IMR-90 (cell line): ENCODE measurements around the gene PRDM9. TPM values are rescaled to one million over a fixed set of nuclear protein-coding genes. Genes with fewer than 3 reads are reported as not detected.

Source experiments
- ATAC-seq: fragments of 200-7000 bp; cut with Tn5 transposase; 2 replicates; pipeline ENCODE4 v1.9.1; 2020; ENCODE audit warnings: low read depth, mild to moderate bottlenecking, moderate library complexity
- BruUV-seq: library from RNA; stranded (reverse); fragments of 400-500 nt; replicated peaks from 2 replicates; lab custom pipeline; 2021; lab: Mats Ljungman, UMichigan
- CTCF ChIA-PET: fragments of 300-600 bp; formaldehyde crosslinking; extraction: SDS; loops from one replicate; lab custom pipeline; 2021; ENCODE audit warnings: antibody characterized with exemption; lab: Yijun Ruan, JAX
- POLR2A ChIA-PET: fragments of 300-600 bp; sonication (Branson Sonifier 250); formaldehyde crosslinking; loops from one replicate; lab custom pipeline; 2022; ENCODE audit warnings: antibody characterized with exemption; ENCODE audit not compliant: unreplicated experiment; lab: Charles Lee
- DNase-seq: peaks from one replicate; pipeline ENCODE4 v3.0.0; 2013
- H2AFZ ChIP-seq: replicated peaks from 2 replicates; pipeline ENCODE3; 2013; ENCODE audit warnings: low read length, mild to moderate bottlenecking; ENCODE audit not compliant: poor library complexity
- H2AK5ac ChIP-seq: 2 replicates; pipeline ENCODE4 v1.6.1; 2013; ENCODE audit warnings: low read depth, low read length, inconsistent platforms
- H2AK9ac ChIP-seq: replicated peaks from 2 replicates; pipeline ENCODE3; 2013; ENCODE audit warnings: mild to moderate bottlenecking, low read depth, low read length, moderate library complexity; ENCODE audit not compliant: poor library complexity
- H2BK120ac ChIP-seq: 2 replicates; pipeline ENCODE4 v1.6.1; 2013; ENCODE audit warnings: low read depth, low read length, inconsistent platforms
- H2BK15ac ChIP-seq: 3 replicates; pipeline ENCODE4 v1.6.1; 2013; ENCODE audit warnings: low read depth, low read length, inconsistent platforms
- H2BK20ac ChIP-seq: 2 replicates; pipeline ENCODE4 v1.6.1; 2013; ENCODE audit warnings: low read depth, mild to moderate bottlenecking, inconsistent platforms, low read length, moderate library complexity
- H2BK5ac ChIP-seq: 2 replicates; pipeline ENCODE4 v1.6.1; 2013; ENCODE audit warnings: mild to moderate bottlenecking, low read depth, low read length, inconsistent platforms; ENCODE audit not compliant: poor library complexity, severe bottlenecking
- H3K14ac ChIP-seq: replicated peaks from 2 replicates; pipeline ENCODE4 v1.6.1; 2013; ENCODE audit warnings: low read depth, low read length, inconsistent platforms
- H3K18ac ChIP-seq: 2 replicates; pipeline ENCODE4 v1.6.1; 2013; ENCODE audit warnings: low read depth, low read length, control low read depth
- H3K23ac ChIP-seq: 2 replicates; pipeline ENCODE4 v1.6.1; 2013; ENCODE audit warnings: low read depth, low read length, inconsistent platforms
- H3K27ac ChIP-seq: 2 replicates; pipeline ENCODE4 v1.5.1; 2013; ENCODE audit warnings: mild to moderate bottlenecking, control low read depth, low read length; ENCODE audit not compliant: insufficient read depth
- H3K27me3 ChIP-seq: 2 replicates; pipeline ENCODE4 v1.6.1; 2013; ENCODE audit warnings: low read length; ENCODE audit not compliant: control insufficient read depth, insufficient read depth
- H3K36me3 ChIP-seq: 2 replicates; pipeline ENCODE4 v1.6.1; 2013; ENCODE audit warnings: low read length, mixed read lengths; ENCODE audit not compliant: control insufficient read depth, insufficient read depth
- H3K4ac ChIP-seq: 2 replicates; pipeline ENCODE4 v1.6.1; 2013; ENCODE audit warnings: low read depth, low read length, inconsistent platforms
- H3K4me1 ChIP-seq: 2 replicates; pipeline ENCODE4 v1.6.1; 2013; ENCODE audit warnings: low read length, mixed read lengths; ENCODE audit not compliant: control insufficient read depth, insufficient read depth
- H3K4me2 ChIP-seq: 2 replicates; pipeline ENCODE4 v1.6.1; 2013; ENCODE audit warnings: low read depth, mild to moderate bottlenecking, control low read depth, low read length, moderate library complexity
- H3K4me3 ChIP-seq: 2 replicates; pipeline ENCODE4 v1.5.1; 2013; ENCODE audit warnings: low read depth, mild to moderate bottlenecking, control low read depth, low read length, moderate library complexity; ENCODE audit not compliant: insufficient read depth
- H3K56ac ChIP-seq: 2 replicates; pipeline ENCODE4 v1.6.1; 2013; ENCODE audit warnings: low read length, inconsistent platforms; ENCODE audit not compliant: insufficient read depth; ENCODE audit errors: extremely low read depth
- H3K79me1 ChIP-seq, 2 experiments: 2 replicates each; pipeline ENCODE4 v1.6.1; 2013; ENCODE audit warnings: low read length in 2 of 2, inconsistent platforms in 1 of 2, low read depth in 1 of 2
- H3K9ac ChIP-seq: 2 replicates; pipeline ENCODE4 v1.6.1; 2013; ENCODE audit warnings: low read depth, low read length, control low read depth
- H3K9me1 ChIP-seq: 2 replicates; pipeline ENCODE4 v1.6.1; 2013; ENCODE audit warnings: low read length, inconsistent platforms; ENCODE audit not compliant: insufficient read depth
- H3K9me3 ChIP-seq: 2 replicates; pipeline ENCODE4 v1.6.1; 2013; ENCODE audit warnings: low read length; ENCODE audit not compliant: control insufficient read depth, insufficient read depth
- H4K20me1 ChIP-seq: 2 replicates; pipeline ENCODE4 v1.6.1; 2013; ENCODE audit warnings: low read length, inconsistent platforms; ENCODE audit not compliant: insufficient read depth
- H4K5ac ChIP-seq: 2 replicates; pipeline ENCODE4 v1.6.1; 2013; ENCODE audit warnings: mild to moderate bottlenecking, low read depth, low read length, control low read depth
- H4K8ac ChIP-seq, 2 experiments: 2 replicates each; pipeline ENCODE4 v1.6.1; 2013; ENCODE audit warnings: low read depth in 2 of 2, low read length in 2 of 2, control low read depth in 1 of 2, inconsistent platforms in 1 of 2
- H4K91ac ChIP-seq: 2 replicates; pipeline ENCODE4 v1.6.1; 2013; ENCODE audit warnings: low read depth, low read length, inconsistent platforms; ENCODE audit not compliant: insufficient read depth
- MAFK ChIP-seq: IDR thresholded peaks from 2 replicates; pipeline ENCODE4 v1.6.1; 2012; ENCODE audit warnings: low read depth, low read length, improper control_type of control experiment
- RCOR1 ChIP-seq: IDR thresholded peaks from 2 replicates; pipeline ENCODE4 v1.6.1; 2012; ENCODE audit warnings: mild to moderate bottlenecking, low read length, improper control_type of control experiment; ENCODE audit not compliant: insufficient replicate concordance
- WGBS, 2 experiments: methylation state at CpG; one replicate each; pipeline versions ENCODE4 v1.1.5 to v1.1.7; 2013; ENCODE audit warnings: missing lambda C conversion rate in 2 of 2; ENCODE audit not compliant: insufficient read length in 1 of 2; ENCODE audit errors: extremely low coverage in 2 of 2; 5-methylcytosine and 5-hydroxymethylcytosine counted together
- dilution Hi-C: fragments of 300-500 bp; cut with HindIII; formaldehyde crosslinking; loops from one replicate; pipeline ENCODE4 v1.14.3; 2018; ENCODE audit warnings: low sequenced_read_pairs; ENCODE audit not compliant: unreplicated experiment
- in situ Hi-C: fragments of 300-500 bp; cut with MboI; formaldehyde crosslinking; loops from 3 replicates; pipeline ENCODE4 v1.14.3; 2019; ENCODE audit warnings: low sequenced_read_pairs, inconsistent platforms, mixed read lengths
- intact Hi-C: fragments of 100-400 bp; cut with micrococcal nuclease; formaldehyde crosslinking; loops from 2 replicates; pipeline ENCODE4 v1.10.0; 2022
- polyA plus RNA-seq, 3 experiments: library from polyadenylated mRNA; depleted of rRNA; stranded (reverse); fragments of >200 nt; gene quantifications; 2 replicates each; pipeline ENCODE4 v1.2.3, GENCODE V29; 2012; ENCODE audit warnings: low replicate concordance in 1 of 3
- total RNA-seq: library from RNA; depleted of rRNA; stranded (reverse); fragments of >200 nt; gene quantifications from 2 replicates; pipeline ENCODE4 v1.2.3, GENCODE V29; 2012

The PRDM9 gene
- total and polyA plus RNA-seq, 2 of the 4 experiments (the other 2 are of a cell fraction), result not detected

GRCh38 chr5:23476580-23476979 lies 30.8 kb upstream of the PRDM9 start:
- Histone ChIP-seq H4K8ac (no peak overlapping the region), H3K4me2 (no peak overlapping the region), H3K4me3 (no peak overlapping the region), H3K9ac (no peak overlapping the region), H3K79me1 (no peaks in the 10 kb centered on the region), H3K18ac (no peak overlapping the region), H2BK15ac (no peak overlapping the region), H3K9me3 (peaks cover 2% of the 10 kb centered on the region; the same call in 1 of the 2 replicates), H3K27me3 (no peaks in the 10 kb centered on the region), H4K91ac (no peak overlapping the region), H3K4me1 (no peaks in the 10 kb centered on the region), H3K27ac (no peak overlapping the region), H3K4ac (no peak overlapping the region), H2AK9ac (no peak overlapping the region), H2AK5ac (no peak overlapping the region), H3K36me3 (no peaks in the 10 kb centered on the region), H3K56ac (no peak overlapping the region), H3K23ac (no peak overlapping the region), H2BK120ac (no peak overlapping the region), H2BK20ac (no peak overlapping the region), H4K20me1 (no peaks in the 10 kb centered on the region), H3K9me1 (no peaks in the 10 kb centered on the region), H2AFZ (no peak overlapping the region), H2BK5ac (no peak overlapping the region), H4K5ac (no peak overlapping the region), H3K14ac (no peak overlapping the region)
- intact Hi-C loops, result no loop called here
- dilution Hi-C loops, result no loop called here
- ChIA-PET CTCF (no interaction called here), POLR2A (no interaction called here)
- ATAC-seq (no peak), DNase-seq (no peak)
- WGBS, 2 experiments, result no CpG with 5 or more reads among the region's 1 CpG
- TF ChIP-seq MAFK (peak; percentile 73), RCOR1 (no peak)
- in situ Hi-C loops, result no loop called here
- no TSS peak for BruUV-seq
